ENCODE data around the gene SLITRK1.

SLITRK1 gene

GRCh38 chr13:83881917-83882605, at the start of gene SLITRK1:
SLITRK1 (minus strand) TSS chr13:83882474; CDS start chr13:83881507, 967 bp downstream.
- peak; percentile 42 for DNase-seq

- DNase-seq, result no peak
These were observed 46.9 kb upstream of the SLITRK1 start for GRCh38 chr13:83929157-83929556.

GRCh38 chr13:83919775-83920174, 37.5 kb upstream of the SLITRK1 start:
- no peak for DNase-seq

DNA sequence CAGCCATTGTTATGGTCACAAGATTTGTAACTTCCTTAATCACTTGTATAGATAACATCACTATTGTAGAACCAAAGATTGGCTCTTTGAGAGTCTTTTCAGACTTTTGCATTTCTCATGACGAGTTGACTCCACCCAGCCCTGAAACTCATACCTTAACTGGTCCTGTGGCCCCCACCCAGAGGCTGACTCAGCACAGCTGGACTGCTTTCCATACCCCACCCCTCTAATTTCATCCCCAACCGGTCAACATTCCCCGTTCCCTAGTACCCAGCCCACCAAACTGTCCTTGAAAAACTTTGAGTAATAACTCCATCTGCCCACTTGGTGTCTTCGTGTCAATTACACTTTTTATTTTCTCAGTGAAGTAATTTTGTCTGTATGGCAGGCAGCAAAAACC, 32.1 kb upstream of the SLITRK1 start:
- no peak for DNase-seq

GRCh38 chr13:83907196-83907989, 25.1 kb upstream of the SLITRK1 start:
- DNase-seq, result no peak

DNA sequence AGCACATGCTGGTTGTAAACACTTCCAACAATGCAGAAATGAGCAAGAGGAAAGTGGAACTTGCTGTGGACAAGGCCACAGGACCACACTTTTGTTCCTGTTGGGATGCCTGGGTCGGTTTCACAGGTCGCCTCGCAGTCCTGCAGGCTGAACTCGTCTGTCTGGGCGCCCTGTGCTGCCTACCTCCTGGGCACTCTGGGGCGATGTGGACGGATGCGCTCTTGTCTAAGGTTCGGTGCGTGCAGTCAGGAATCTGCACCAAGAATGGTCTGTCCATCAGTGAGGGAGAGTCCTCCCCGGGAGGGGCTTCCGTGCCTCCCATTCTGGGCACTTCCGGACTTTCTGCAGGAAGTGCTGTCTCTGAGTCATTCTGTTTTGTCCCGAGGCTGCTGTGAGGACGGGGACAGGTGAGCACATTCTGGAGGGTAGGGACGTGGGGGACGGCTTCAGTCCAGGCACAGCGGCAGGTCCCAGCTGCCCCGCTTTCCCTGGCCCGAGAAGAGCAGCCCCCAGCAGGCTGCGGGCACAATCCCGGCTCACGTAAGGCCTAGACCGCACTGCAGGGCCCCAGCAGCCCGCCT, 24.1 kb upstream of the SLITRK1 start:
- no peak for DNase-seq

GRCh38 chr13:83905641-83906040, 23.4 kb upstream of the SLITRK1 start:
- no peak for DNase-seq

DNA sequence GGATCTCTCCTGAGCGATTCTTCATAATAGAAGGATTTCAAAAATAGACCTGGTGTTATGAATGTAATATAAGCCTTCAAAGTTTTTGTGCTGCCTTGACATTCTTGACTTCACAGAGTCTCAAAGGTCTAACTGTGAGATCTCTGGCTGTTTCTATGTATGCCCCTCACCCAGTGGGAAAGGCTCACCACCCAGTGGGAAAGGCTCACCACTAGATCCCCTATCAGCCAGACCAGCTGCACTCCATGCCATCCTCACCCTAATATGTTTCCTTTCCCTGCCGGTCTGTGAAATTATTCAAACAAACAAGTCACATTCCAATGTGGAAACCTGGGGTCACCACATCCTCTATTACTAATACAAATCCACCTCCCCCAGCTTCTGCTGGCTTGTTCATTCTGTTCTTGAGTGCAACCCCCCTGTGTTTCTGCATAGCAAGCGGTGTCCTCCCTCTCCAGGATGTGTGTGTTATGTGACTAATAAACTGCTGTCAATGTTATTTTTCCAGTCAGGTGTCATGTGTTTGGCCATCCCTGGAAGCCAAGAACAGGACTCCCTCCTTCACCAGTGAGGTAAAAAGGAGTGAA, 13.8 kb upstream of the SLITRK1 start:
- no peak for DNase-seq

DNA sequence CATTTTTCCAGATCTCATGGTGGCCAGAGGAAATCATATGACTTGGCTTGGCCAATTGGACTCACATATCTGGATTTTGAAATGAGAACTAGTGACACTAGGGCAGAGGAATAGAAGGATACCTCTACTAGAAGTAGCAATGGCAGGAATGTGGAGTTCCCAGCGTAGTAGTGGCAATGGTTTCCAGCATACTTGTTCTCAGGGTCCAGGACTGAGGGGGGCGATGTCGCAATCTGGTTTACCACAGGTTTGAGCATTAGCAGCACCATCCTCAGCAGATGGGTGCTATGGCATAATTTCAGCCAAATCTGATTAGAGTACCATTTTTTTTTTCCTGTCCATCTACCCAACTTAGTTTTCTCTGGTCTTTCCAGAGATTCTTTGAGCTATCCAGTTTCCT, 8.1 kb upstream of the SLITRK1 start:
- DNase-seq, result no peak

DNA sequence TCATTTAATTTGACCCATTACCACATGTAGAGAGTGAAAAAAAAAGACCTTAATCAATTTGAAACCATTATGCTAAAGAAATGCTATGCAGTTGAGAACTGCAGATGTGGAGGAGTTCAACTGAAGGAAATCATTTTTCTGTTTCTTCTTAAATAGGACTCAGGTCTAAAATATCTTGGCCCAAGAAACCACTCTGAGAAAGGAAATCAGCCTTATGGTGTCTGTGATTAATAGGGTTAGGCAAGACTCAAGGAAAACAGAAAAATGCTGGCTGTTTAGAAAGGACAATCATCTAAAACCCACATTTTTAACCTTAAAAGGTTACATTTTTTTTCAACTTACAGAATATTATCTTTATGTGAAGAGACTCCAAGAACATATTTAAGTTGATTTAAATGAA, 1.9 kb upstream of the SLITRK1 start:
- DNase-seq, result no peak

DNA sequence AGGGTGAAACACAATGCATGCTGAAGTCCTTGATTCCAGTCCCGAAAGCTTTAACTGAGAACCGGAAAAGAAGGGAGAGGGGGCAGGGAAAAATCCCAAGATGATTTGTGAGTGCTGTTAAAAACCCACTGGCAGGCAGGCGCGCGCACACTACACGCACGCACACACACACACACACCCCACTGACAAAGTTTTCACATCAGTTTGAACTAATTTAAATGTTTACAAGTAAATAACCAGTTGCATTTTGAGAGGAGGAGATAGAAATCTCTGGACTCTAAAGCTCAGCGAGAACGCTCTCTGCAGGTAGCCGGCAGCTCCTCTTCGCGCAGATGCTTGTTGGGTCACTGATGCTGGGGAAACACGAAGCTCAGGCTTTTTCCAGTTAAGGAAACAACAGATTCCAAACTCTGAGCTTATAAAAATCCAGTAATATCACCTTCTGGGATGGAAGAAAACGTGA, 818 bp upstream of the SLITRK1 start:
- DNase-seq, result no peak

DNA sequence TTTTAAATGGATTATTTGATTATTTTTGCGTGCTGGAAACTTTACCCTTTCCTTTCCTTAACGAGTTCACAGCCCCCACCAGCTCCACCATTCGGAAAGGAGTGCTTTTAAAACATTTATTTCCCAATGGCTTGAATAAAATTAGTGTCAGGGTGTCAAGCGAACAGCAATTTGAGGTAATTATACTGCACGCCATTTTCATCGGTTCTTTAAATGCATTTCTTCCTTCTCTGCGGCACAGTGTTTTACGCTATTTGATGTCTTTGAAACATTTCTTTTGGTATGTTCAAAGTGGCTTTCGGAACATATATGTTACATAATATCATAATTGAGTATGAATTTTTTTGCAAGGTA, 309 bp upstream of the SLITRK1 start:
- DNase-seq, result no peak

DNA sequence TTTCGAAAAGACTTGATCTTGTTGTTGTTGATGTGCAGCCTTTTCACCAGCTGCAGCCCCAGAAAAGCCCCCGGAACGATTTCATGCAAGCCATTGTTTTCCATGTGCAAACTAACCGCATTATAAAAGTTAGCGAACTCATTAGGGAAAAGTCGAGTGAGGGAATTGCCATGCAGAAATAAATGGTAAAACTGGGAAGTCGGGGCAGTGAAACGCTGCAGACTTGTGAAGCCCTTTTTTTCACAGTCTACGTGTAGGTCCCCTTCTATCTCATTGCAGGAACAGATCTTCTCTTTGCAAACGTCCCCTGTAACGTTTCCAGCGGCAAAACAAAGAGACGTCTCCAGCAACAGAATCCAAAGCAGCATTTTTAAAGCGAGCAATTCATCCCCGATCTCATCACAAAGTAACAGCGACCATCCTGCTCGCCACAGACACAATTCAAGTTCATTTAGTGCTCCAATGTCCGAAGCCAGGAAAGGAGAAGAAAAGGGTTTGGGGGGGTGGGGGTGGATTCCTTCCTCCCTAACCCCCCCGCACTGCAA, 1.1 kb downstream of the SLITRK1 start:
- DNase-seq, result no peak

DNA sequence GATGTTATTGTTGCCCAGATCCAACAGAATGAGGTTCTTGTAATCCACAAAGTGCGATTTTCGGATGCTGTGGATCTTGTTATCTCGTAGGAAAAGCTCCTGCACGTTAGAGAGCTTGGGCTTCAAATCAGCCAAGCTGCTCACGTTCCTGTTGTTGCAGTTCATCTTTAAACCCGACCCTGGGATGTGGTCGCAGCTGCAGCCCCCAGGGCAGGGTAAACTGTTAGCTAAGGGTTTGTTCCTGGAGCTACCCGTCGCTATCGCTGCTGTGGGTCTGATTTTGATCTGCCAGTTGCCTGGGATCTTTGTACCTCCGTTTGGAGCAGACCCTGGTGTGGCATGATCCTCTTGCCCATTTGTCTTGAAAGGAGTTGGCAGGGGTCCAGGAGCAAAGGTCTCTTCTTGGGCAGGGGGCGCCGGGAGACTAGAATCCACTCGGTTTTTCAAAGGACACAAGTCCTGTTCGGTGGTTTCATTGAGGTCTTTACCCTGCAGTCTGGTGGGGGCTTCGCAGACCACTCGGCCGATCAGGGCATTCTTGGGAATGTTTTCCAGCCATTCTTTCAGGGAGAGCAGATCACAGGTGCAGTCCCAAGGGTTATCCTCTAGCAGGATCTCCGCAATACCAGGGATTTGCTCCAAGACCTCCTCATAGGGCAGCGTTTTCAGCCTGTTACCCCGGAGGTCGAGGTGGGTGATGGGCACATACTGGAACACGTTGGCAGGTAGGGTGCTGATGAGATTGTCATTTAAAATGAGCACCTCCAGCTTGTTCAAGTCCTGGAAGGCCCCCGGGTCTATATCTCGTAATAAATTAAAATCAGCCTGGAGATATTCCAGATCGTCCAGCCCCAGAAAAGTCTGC, 1.8 kb downstream of the SLITRK1 start:
- no peak for DNase-seq

DNA sequence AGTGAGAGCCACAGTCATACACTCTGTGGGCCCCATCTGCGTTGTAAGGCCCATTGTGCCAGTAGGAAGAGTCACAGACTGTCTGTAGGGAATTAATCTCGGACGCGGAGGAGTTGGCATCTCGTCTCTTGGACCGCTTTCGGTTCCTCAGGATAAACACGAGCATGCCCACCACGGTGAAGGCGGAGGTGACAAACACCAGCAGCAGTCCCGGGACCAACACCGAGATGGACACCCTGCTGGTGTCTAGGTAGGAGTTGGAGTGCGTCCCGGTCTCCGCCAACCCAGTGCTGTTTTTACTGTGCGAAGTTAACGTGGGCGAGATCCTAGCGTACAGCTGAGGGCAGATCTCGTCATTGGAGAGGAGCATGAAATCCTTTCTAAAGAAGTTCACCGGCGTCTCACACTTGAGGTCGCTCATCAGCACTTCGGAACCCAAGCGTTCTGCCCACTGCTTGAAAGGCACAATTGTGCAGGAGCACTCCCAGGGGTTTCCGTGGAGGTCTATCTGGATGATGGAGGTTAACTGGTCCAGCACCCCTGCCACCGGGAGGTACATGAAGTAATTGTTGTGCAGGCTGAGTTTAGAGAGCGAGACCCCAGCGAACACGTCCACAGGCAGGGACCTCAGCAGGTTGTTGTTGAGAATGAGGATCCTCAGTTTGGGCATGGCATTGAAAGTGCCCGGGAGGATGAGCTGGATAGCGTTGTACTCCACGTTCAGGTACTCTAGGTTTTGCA, 2.7 kb downstream of the SLITRK1 start:
- no peak for DNase-seq

- DNase-seq, result no peak
These were observed 3.4 kb downstream of the SLITRK1 start for GRCh38 chr13:83878691-83879430.

DNA sequence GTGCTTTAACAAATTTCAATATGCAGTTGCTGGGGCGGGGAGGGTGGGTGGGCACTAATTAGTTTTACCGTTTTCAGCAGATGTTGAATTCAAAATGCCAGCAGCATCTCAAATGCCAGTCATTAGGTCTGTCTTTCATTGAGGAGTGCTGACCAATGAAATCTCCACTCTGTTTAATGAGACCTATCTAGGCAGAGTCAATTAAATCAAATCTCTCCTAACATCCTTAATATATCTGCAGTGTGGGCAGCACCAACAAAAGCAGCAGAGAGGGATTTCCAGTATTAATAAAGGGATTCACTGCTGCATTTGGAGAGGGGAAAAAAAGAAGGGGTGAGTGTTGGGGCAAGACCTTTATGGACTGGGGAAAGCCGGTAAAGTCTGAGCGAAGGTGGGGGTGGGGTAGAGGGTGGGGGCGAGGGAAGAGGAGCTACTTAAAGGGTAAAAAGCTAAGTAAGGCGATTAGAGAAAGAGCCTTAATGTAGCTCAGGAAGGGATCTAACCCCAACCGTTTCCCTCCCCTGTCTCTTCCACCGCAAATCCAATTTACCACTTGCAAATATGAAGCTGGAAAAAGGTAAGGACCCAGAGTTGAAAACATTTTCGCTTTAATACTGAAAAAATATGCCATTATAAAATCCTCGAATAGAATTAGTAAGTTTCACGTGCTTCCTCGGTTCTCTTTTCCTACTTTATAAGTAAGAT, 4.5 kb downstream of the SLITRK1 start:
- no peak for DNase-seq

GRCh38 chr13:83876546-83876945, 5.7 kb downstream of the SLITRK1 start:
- no peak for DNase-seq

- DNase-seq, result no peak
These were observed 14.6 kb downstream of the SLITRK1 start for GRCh38 chr13:83867708-83868107.
